HepG2 (cell line): Measurements from ENCODE around the gene LENEP. TPM values are rescaled to one million over a fixed set of nuclear protein-coding genes. Genes with fewer than 3 reads are reported as not detected.

Source experiments
- CREM ChIP-seq, 2 experiments: sonication (generic) in 1 of 2; formaldehyde crosslinking in 1 of 2; IDR thresholded peaks; 2 replicates each; pipeline versions ENCODE4 v1.4.0 to v1.6.1; 2016 to 2020; ENCODE audit warnings: antibody characterized with exemption in 1 of 2, mild to moderate bottlenecking in 1 of 2, missing genetic modification reagents in 1 of 2
- DPF2 ChIP-seq: sonication (generic); formaldehyde crosslinking; IDR thresholded peaks from 2 replicates; pipeline ENCODE4 v1.4.0; 2020; ENCODE audit warnings: mild to moderate bottlenecking, low read depth, missing genetic modification reagents, borderline replicate concordance
- FOXA3 ChIP-seq: IDR thresholded peaks from 2 replicates; pipeline ENCODE4 v1.6.1; 2016; ENCODE audit warnings: missing genetic modification reagents, missing compliant biosample characterization
- FOXO1 ChIP-seq: sonication (generic); formaldehyde crosslinking; IDR thresholded peaks from 2 replicates; pipeline ENCODE4 v1.4.0; 2020; ENCODE audit warnings: missing genetic modification reagents
- FOXO4 ChIP-seq: sonication (generic); formaldehyde crosslinking; conservative IDR thresholded peaks from 2 replicates; pipeline ENCODE4 v1.8.1; 2023; ENCODE audit warnings: missing genetic modification reagents
- GLMP ChIP-seq: sonication (generic); formaldehyde crosslinking; IDR thresholded peaks from 2 replicates; pipeline ENCODE4 v1.9.0; 2021; ENCODE audit warnings: missing genetic modification reagents, mild to moderate bottlenecking, borderline replicate concordance
- HINFP ChIP-seq: sonication (generic); formaldehyde crosslinking; IDR thresholded peaks from 2 replicates; pipeline ENCODE4 v1.4.0; 2020; ENCODE audit warnings: low read depth, mild to moderate bottlenecking, missing genetic modification reagents
- HNRNPH1 ChIP-seq: fragments of 200-400 bp; formaldehyde crosslinking; optimal IDR thresholded peaks from 2 replicates; pipeline ENCODE3; 2017; ENCODE audit warnings: mild to moderate bottlenecking, low read depth, low read length
- KDM1A ChIP-seq: IDR thresholded peaks from 2 replicates; pipeline ENCODE4 v1.6.1; 2016; ENCODE audit warnings: missing compliant biosample characterization
- MAFK ChIP-seq, 2 experiments: IDR thresholded peaks in 1 of 2; conservative IDR thresholded peaks in 1 of 2; 2 replicates each; pipeline ENCODE4 v1.6.1; 2011; ENCODE audit warnings: improper control_type of control experiment in 2 of 2, low read length in 2 of 2
- NFRKB ChIP-seq: fragments of 450-650 bp; IDR thresholded peaks from 2 replicates; pipeline ENCODE4 v1.6.1; 2017
- RBM22 ChIP-seq: fragments of 200-400 bp; formaldehyde crosslinking; optimal IDR thresholded peaks from 2 replicates; pipeline ENCODE3; 2017; ENCODE audit warnings: mild to moderate bottlenecking, low read length, moderate library complexity
- SMARCC2 ChIP-seq: fragments of 450-650 bp; IDR thresholded peaks from 2 replicates; pipeline ENCODE4 v1.6.1; 2017; ENCODE audit warnings: antibody characterized with exemption, mild to moderate bottlenecking
- SRY ChIP-seq: sonication (generic); formaldehyde crosslinking; IDR thresholded peaks from 2 replicates; pipeline ENCODE4 v1.8.0; 2022; ENCODE audit warnings: mild to moderate bottlenecking, missing genetic modification reagents
- TOE1 ChIP-seq: sonication (generic); formaldehyde crosslinking; IDR thresholded peaks from 2 replicates; pipeline ENCODE4 v1.4.0; 2020; ENCODE audit warnings: mild to moderate bottlenecking, missing genetic modification reagents
- ZHX1 ChIP-seq: sonication (generic); formaldehyde crosslinking; IDR thresholded peaks from 2 replicates; pipeline ENCODE4 v1.8.1; 2022; ENCODE audit warnings: low read depth, mild to moderate bottlenecking, missing genetic modification reagents
- ZMYM2 ChIP-seq: sonication (generic); formaldehyde crosslinking; IDR thresholded peaks from 2 replicates; pipeline ENCODE4 v1.8.0; 2022; ENCODE audit warnings: mild to moderate bottlenecking, missing genetic modification reagents
- ZNF136 ChIP-seq: sonication (generic); formaldehyde crosslinking; IDR thresholded peaks from 2 replicates; pipeline ENCODE4 v1.8.1; 2022; ENCODE audit warnings: low read depth, mild to moderate bottlenecking, moderate library complexity, missing genetic modification reagents
- ZNF160 ChIP-seq: sonication (generic); formaldehyde crosslinking; IDR thresholded peaks from 2 replicates; pipeline ENCODE4 v1.8.0; 2022; ENCODE audit warnings: mild to moderate bottlenecking, inconsistent platforms, missing genetic modification reagents
- ZNF549 ChIP-seq: sonication (generic); formaldehyde crosslinking; IDR thresholded peaks from 2 replicates; pipeline ENCODE4 v1.5.0; 2020; ENCODE audit warnings: missing genetic modification reagents
- ZNF639 ChIP-seq: conservative IDR thresholded peaks from 2 replicates; pipeline ENCODE4 v1.6.1; 2018; ENCODE audit warnings: missing genetic modification reagents
- ZNF839 ChIP-seq: sonication (generic); formaldehyde crosslinking; IDR thresholded peaks from 2 replicates; pipeline ENCODE4 v1.4.0; 2020; ENCODE audit warnings: missing genetic modification reagents, mild to moderate bottlenecking, borderline replicate concordance
- ZZZ3 ChIP-seq: sonication (generic); formaldehyde crosslinking; IDR thresholded peaks from 2 replicates; pipeline ENCODE4 v1.4.0; 2020; ENCODE audit warnings: missing genetic modification reagents, mild to moderate bottlenecking, borderline replicate concordance
- polyA plus RNA-seq, 8 experiments: library from polyadenylated mRNA; depleted of rRNA in 3 of 8; stranded (reverse) in 7 of 8; unstranded in 1 of 8; fragments of >200 nt; fragmentation: Illumina TruSeq in 4 of 8; extraction: Trizol in 4 of 8; gene quantifications; 2 replicates each; pipeline versions ENCODE4 v1.2.1 to v1.2.3, GENCODE V29; 2011 to 2016; ENCODE audit warnings: low read depth in 4 of 8, missing spikeins in 1 of 8, mixed read lengths in 1 of 8; ENCODE audit not compliant: insufficient read depth in 1 of 8
- total RNA-seq, 5 experiments: library from RNA; depleted of rRNA; stranded (reverse); fragments of >200 nt; fragmentation: Illumina TruSeq; extraction: Trizol; gene quantifications; 2 replicates each; pipeline ENCODE4 v1.2.3, GENCODE V29; 2016; ENCODE audit warnings: low read depth in 1 of 5

LENEP gene
- total and polyA plus RNA-seq, 2 of the 13 experiments (the other 11 are each of a cell fraction or from before 2014, with no cell fraction given) = 0.29 TPM; not detected in 1

GRCh38 chr1:154974808-154975408, 18.5 kb upstream of the LENEP start (continued):
- TF ChIP-seq GLMP (CRISPR knock-in tag) = no peak
- no peak for TF ChIP-seq ZNF839 (CRISPR knock-in tag)
- TF ChIP-seq TOE1 = peak; percentile 42; the same call in 1 of the 2 replicates
- no peak for TF ChIP-seq ZHX1 (CRISPR knock-in tag)
- no peak for TF ChIP-seq HNRNPH1
- TF ChIP-seq NFRKB = no peak
- no peak for TF ChIP-seq SRY (CRISPR knock-in tag)
- TF ChIP-seq CREM (IDR thresholded peaks at IDR 0.05) = no peak
- no peak for TF ChIP-seq CREM (CRISPR knock-in tag; IDR thresholded peaks at IDR 0.05)
- TF ChIP-seq FOXO1 = no peak
- TF ChIP-seq HINFP (CRISPR knock-in tag) = no peak
- TF ChIP-seq FOXA3 (CRISPR knock-in tag) = peak; percentile 29
- TF ChIP-seq ZNF136 (CRISPR knock-in tag) = no peak
- no peak for TF ChIP-seq MAFK (conservative IDR thresholded peaks at IDR 0.05 in 1 of 2, IDR thresholded peaks at IDR 0.05 in 1 of 2; ENCODE audit: low read length in 2 of 2)
- TF ChIP-seq FOXO4 (CRISPR knock-in tag) = no peak
- 0 out of 2 replicates have a peak, but pooled peaks have one; percentile 23 for TF ChIP-seq ZMYM2
- TF ChIP-seq RBM22 = no peak
- no peak for TF ChIP-seq ZNF549 (CRISPR knock-in tag)
- TF ChIP-seq ZZZ3 = no peak
- TF ChIP-seq KDM1A (CRISPR knock-in tag) = no peak
- no peak for TF ChIP-seq ZNF160 (CRISPR knock-in tag)
- no peak for TF ChIP-seq DPF2 (CRISPR knock-in tag)
- TF ChIP-seq SMARCC2 = no peak
- no peak for TF ChIP-seq ZNF639 (CRISPR knock-in tag)
